ENCODE data around the gene IQSEC2. TPM values are rescaled to one million over a fixed set of nuclear protein-coding genes. Genes with fewer than 3 reads are reported as not detected.
A peak's percentile ranks its signal among the peaks of the same experiment; 100 is the strongest.

Gene IQSEC2
- total and polyA plus RNA-seq, 5 experiments from 2014 or later, result 0.08 to 0.66 (median 0.17) TPM

GRCh38 chrX:53280331-53281320, 758 bp downstream of the IQSEC2 start:
- H3K27ac Mint-ChIP-seq, result peak overlapping the region in 5 of 10 donors; percentile 31 to 65 (median 48)
- H3K4me1 Mint-ChIP-seq, result peaks cover 6 to 24% (median 20%) of the 10 kb centered on the region in 4 donors
- H3K4me3 Mint-ChIP-seq, result peak overlapping the region in 9 of 10 donors; percentile 9 to 76 (median 41)
- ATAC-seq (no peak), DNase-seq (no peak)
- POLR2A ChIA-PET, result interaction anchor here (0.6 kb wide), 1 partner anchor 19 kb away, joined by 3 read pairs; no protein-coding TSS in a partner anchor
- H3K9me3 Mint-ChIP-seq, result no peaks in the 10 kb centered on the region
- no peaks in the 10 kb centered on the region for H3K36me3 Mint-ChIP-seq
- H3K27me3 Mint-ChIP-seq, result peaks cover 0 to 6% (median 0%) of the 10 kb centered on the region in 5 donors

- Mint-ChIP-seq H3K27ac (peak overlapping the region in 5 of 10 donors; percentile 18 to 65 (median 52)), H3K4me1 (peaks cover 4 to 16% (median 10%) of the 10 kb centered on the region in 4 donors), H3K4me3 (peak overlapping the region in 9 of 10 donors; percentile 9 to 76 (median 43)), H3K27me3 (peaks cover 0 to 6% (median 0%) of the 10 kb centered on the region in 5 donors), H3K36me3 (no peaks in the 10 kb centered on the region), H3K9me3 (no peaks in the 10 kb centered on the region)
- POLR2A ChIA-PET, result interaction anchor here (1.1 kb wide), 1 partner anchor 54 kb away, joined by 3 read pairs; no protein-coding TSS in a partner anchor
- ATAC-seq, result peak in 1 of 2 donors; percentile 23
- DNase-seq, result no peak
Observed at GRCh38 chrX:53279296-53280237, 1.8 kb downstream of the IQSEC2 start.

- Mint-ChIP-seq H3K27ac (no peak overlapping the region), H3K9me3 (no peaks in the 10 kb centered on the region), H3K36me3 (no peaks in the 10 kb centered on the region), H3K4me3 (no peak overlapping the region), H3K4me1 (no peaks in the 10 kb centered on the region), H3K27me3 (no peaks in the 10 kb centered on the region)
- no peak for ATAC-seq
- POLR2A ChIA-PET, result no interaction called here
- no peak for DNase-seq
Observed at GRCh38 chrX:53272808-53273337, 8.5 kb downstream of the IQSEC2 start.

GRCh38 chrX:53269536-53270107, 11.8 kb downstream of the IQSEC2 start:
- no peak overlapping the region for H3K4me3 Mint-ChIP-seq
- H3K27ac Mint-ChIP-seq, result no peak overlapping the region
- H3K4me1 Mint-ChIP-seq, result peaks cover 0 to under 1% (median 0%) of the 10 kb centered on the region in 4 donors
- H3K36me3 Mint-ChIP-seq, result no peaks in the 10 kb centered on the region
- POLR2A ChIA-PET, result no interaction called here
- H3K9me3 Mint-ChIP-seq, result no peaks in the 10 kb centered on the region
- no peak for ATAC-seq
- no peak for DNase-seq
- H3K27me3 Mint-ChIP-seq, result no peaks in the 10 kb centered on the region

- no peaks in the 10 kb centered on the region for H3K36me3 Mint-ChIP-seq
- H3K27me3 Mint-ChIP-seq, result no peaks in the 10 kb centered on the region
- H3K9me3 Mint-ChIP-seq, result no peaks in the 10 kb centered on the region
- DNase-seq (no peak), ATAC-seq (no peak)
- POLR2A ChIA-PET, result no interaction called here
- H3K4me3 Mint-ChIP-seq, result no peak overlapping the region
- H3K27ac Mint-ChIP-seq, result no peak overlapping the region
- H3K4me1 Mint-ChIP-seq, result peaks cover 3 to 12% (median 7%) of the 10 kb centered on the region in 4 donors
Observed at GRCh38 chrX:53268173-53268572, 13.2 kb downstream of the IQSEC2 start.

GRCh38 chrX:53266914-53267313, 14.5 kb downstream of the IQSEC2 start:
- no peaks in the 10 kb centered on the region for H3K9me3 Mint-ChIP-seq
- H3K27me3 Mint-ChIP-seq, result no peaks in the 10 kb centered on the region
- DNase-seq (no peak), ATAC-seq (no peak)
- POLR2A ChIA-PET, result no interaction called here
- H3K4me3 Mint-ChIP-seq, result no peak overlapping the region
- H3K36me3 Mint-ChIP-seq, result no peaks in the 10 kb centered on the region
- H3K27ac Mint-ChIP-seq, result peak overlapping the region in 1 of 10 donors; percentile 48
- peaks cover 11 to 24% (median 19%) of the 10 kb centered on the region in 4 donors for H3K4me1 Mint-ChIP-seq

GRCh38 chrX:53265771-53266574, 15.4 kb downstream of the IQSEC2 start:
- Mint-ChIP-seq H3K4me1 (peaks cover 18 to 34% (median 28%) of the 10 kb centered on the region in 4 donors), H3K9me3 (no peaks in the 10 kb centered on the region), H3K27me3 (no peaks in the 10 kb centered on the region), H3K4me3 (no peak overlapping the region), H3K27ac (no peak overlapping the region), H3K36me3 (no peaks in the 10 kb centered on the region)
- ATAC-seq (no peak), DNase-seq (no peak)
- POLR2A ChIA-PET, result no interaction called here

- POLR2A ChIA-PET, result no interaction called here
Observed at GRCh38 chrX:53263597-53264094, 17.7 kb downstream of the IQSEC2 start.

GRCh38 chrX:53262918-53263394, 18.4 kb downstream of the IQSEC2 start:
- peaks cover 19 to 34% (median 29%) of the 10 kb centered on the region in 4 donors for H3K4me1 Mint-ChIP-seq
- no peaks in the 10 kb centered on the region for H3K9me3 Mint-ChIP-seq
- H3K27me3 Mint-ChIP-seq, result no peaks in the 10 kb centered on the region
- ATAC-seq, result no peak
- H3K27ac Mint-ChIP-seq, result peak overlapping the region in 5 of 10 donors; percentile 31 to 77 (median 57)
- H3K36me3 Mint-ChIP-seq, result no peaks in the 10 kb centered on the region
- DNase-seq, result no peak
- peak overlapping the region in 1 of 10 donors; percentile 8 for H3K4me3 Mint-ChIP-seq
- POLR2A ChIA-PET, result interaction anchor here (0.5 kb wide), 1 partner anchor 86 kb away, joined by 8 read pairs; no protein-coding TSS in a partner anchor

More at GRCh38 chrX:53263597-53264094, 17.7 kb downstream of the IQSEC2 start:
- Mint-ChIP-seq H3K4me3 (peak overlapping the region in 4 of 10 donors; percentile 4 to 59 (median 36)), H3K27ac (peak overlapping the region in 1 of 10 donors; percentile 57), H3K4me1 (peaks cover 18 to 34% (median 29%) of the 10 kb centered on the region in 4 donors), H3K27me3 (no peaks in the 10 kb centered on the region), H3K9me3 (no peaks in the 10 kb centered on the region), H3K36me3 (no peaks in the 10 kb centered on the region)
- DNase-seq, result no peak
- ATAC-seq, result no peak

GRCh38 chrX:53262189-53262917, 19.0 kb downstream of the IQSEC2 start:
- peaks cover 0 to 2% (median 0%) of the 10 kb centered on the region in 5 donors for H3K27me3 Mint-ChIP-seq
- H3K4me1 Mint-ChIP-seq, result peaks cover 21 to 34% (median 29%) of the 10 kb centered on the region in 4 donors
- POLR2A ChIA-PET, result interaction anchor here (0.5 to 0.7 kb wide), 2 partner anchors 18 to 87 kb away, joined by 3 to 8 read pairs; no protein-coding TSS in a partner anchor
- no peaks in the 10 kb centered on the region for H3K36me3 Mint-ChIP-seq
- ATAC-seq (no peak), DNase-seq (no peak)
- peak overlapping the region in 6 of 10 donors; percentile 4 to 61 (median 38) for H3K4me3 Mint-ChIP-seq
- no peaks in the 10 kb centered on the region for H3K9me3 Mint-ChIP-seq
- H3K27ac Mint-ChIP-seq, result peak overlapping the region in 5 of 10 donors; percentile 17 to 67 (median 20)

All from naive thymus-derived CD8-positive, alpha-beta T cell (primary cell).